Measurements from ENCODE around the gene CENPU. TPM values are rescaled to one million over a fixed set of nuclear protein-coding genes. Genes with fewer than 3 reads are reported as not detected.

Gene CENPU
- polyA plus RNA-seq, 1 donor from 2014 or later: 13.0 TPM

DNA sequence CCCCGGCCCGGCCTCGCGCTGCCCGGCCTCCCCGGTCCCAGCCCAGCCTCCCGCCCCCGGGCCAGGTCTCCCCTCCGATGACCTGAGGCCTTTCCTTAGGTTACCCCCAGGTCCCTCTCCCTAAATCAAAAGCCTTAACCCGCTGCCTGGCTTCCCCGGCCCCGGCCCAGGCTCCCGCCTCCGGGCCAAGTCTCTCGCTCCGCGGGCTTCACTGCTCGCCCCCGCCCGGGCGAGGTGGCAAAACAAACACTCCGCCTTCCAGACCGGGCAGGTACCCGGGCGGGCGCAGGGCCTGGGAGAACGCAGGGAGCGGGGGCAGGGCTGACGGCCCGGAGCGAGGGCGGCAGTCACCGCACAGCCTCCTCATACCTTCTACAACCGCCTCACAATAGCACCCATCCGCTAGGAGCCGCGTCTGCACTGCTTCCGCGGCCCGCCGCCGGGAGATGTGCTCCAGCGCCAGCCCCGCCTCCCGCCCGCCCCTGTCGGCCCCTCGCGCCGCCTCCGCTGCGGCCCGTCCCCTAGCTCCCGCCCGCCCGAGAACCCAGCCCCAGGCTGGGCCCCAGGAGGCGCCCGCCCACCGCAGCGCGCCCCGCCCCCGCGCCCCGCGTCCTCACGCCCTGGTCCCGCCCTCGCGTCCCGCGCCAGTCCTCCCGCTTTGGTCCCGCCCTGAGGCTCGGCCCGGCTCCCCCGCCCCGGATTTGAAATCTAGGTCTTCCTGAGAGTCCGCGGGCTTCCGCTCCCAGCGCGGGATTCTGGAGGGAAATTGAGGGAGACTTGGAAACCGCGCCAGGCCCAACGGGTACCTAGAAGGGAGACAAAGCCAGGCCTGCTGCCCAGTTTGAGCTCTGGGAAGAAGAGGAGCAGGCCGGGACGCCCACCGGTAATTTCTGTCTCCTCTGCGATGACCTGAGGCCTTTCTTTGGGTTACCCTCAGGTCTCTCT, 84.6 kb downstream of the CENPU start, which contains the start of the genes CASP3 and PRIMPOL:
TSS of gene CASP3 (minus strand) at position 422 of the 945 bp plus-strand sequence. CDS start 10,994 bp downstream, outside the sequence.
TSS of gene PRIMPOL (plus strand) at position 713 of the 945 bp plus-strand sequence. CDS start 7,403 bp downstream, outside the sequence.
- Histone ChIP-seq H3F3A (ENCODE audit: insufficient read depth, low read length, poor library complexity, severe bottlenecking) (no peaks in the 10 kb centered on the region), H3K9ac (ENCODE audit: low read length) (peak within 1 kb of the TSS; percentile 96), H3K9me3 (ENCODE audit: low read length) (no peaks in the 10 kb centered on the region), H3K9me2 (ENCODE audit: insufficient read depth, low read length) (no peaks in the 10 kb centered on the region), H3K27ac (ENCODE audit: low read length) (peak within 1 kb of the TSS; percentile 87), H3K4me3 (ENCODE audit: low read length) (peak within 1 kb of the TSS; percentile 92), H3K79me2 (replicated peaks; ENCODE audit: insufficient read depth, low read length) (peaks cover 36% of the 10 kb centered on the region), H4K20me1 (ENCODE audit: insufficient read depth) (no peaks in the 10 kb centered on the region), H3K27me3 (ENCODE audit: insufficient read depth, low read depth, low read length) (no peaks in the 10 kb centered on the region), H3K36me3 (ENCODE audit: insufficient read depth, low read length) (no peaks in the 10 kb centered on the region), H3K4me2 (ENCODE audit: low read length) (peak within 1 kb of the TSS; percentile 97), H2AFZ (ENCODE audit: low read depth, low read length) (peak within 1 kb of the TSS; percentile 98)
- TF ChIP-seq TAF1 (IDR thresholded peaks at IDR 0.05; ENCODE audit: low read depth) (peak; percentile 87), SMC3 (conservative IDR thresholded peaks at IDR 0.05; ENCODE audit: poor library complexity) (peak; percentile 29), RAD21 (conservative IDR thresholded peaks at IDR 0.05) (peak; percentile 46), MXI1 (conservative IDR thresholded peaks at IDR 0.05; ENCODE audit: poor library complexity, severe bottlenecking) (peak; percentile 48), POLR2AphosphoS5 (IDR thresholded peaks at IDR 0.05) (peak; percentile 95), EP300 (conservative IDR thresholded peaks at IDR 0.05; ENCODE audit: poor library complexity, severe bottlenecking) (no peak), REST (IDR thresholded peaks at IDR 0.05; ENCODE audit: borderline replicate concordance) (peak; percentile 82), EZH2 (IDR thresholded peaks at IDR 0.05; ENCODE audit: borderline replicate concordance, insufficient read depth, low read length, poor library complexity, severe bottlenecking) (no peak)
- TF ChIP-seq, protein P1, sequence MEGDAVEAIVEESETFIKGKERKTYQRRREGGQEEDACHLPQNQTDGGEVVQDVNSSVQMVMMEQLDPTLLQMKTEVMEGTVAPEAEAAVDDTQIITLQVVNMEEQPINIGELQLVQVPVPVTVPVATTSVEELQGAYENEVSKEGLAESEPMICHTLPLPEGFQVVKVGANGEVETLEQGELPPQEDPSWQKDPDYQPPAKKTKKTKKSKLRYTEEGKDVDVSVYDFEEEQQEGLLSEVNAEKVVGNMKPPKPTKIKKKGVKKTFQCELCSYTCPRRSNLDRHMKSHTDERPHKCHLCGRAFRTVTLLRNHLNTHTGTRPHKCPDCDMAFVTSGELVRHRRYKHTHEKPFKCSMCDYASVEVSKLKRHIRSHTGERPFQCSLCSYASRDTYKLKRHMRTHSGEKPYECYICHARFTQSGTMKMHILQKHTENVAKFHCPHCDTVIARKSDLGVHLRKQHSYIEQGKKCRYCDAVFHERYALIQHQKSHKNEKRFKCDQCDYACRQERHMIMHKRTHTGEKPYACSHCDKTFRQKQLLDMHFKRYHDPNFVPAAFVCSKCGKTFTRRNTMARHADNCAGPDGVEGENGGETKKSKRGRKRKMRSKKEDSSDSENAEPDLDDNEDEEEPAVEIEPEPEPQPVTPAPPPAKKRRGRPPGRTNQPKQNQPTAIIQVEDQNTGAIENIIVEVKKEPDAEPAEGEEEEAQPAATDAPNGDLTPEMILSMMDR (IDR thresholded peaks at IDR 0.05; ENCODE audit: poor library complexity, severe bottlenecking): peak; percentile 56

- H3K9me2 ChIP-seq (ENCODE audit: insufficient read depth, low read length): no peaks in the 10 kb centered on the region
- H3K79me2 ChIP-seq (replicated peaks; ENCODE audit: insufficient read depth, low read length): peaks cover 36% of the 10 kb centered on the region
- peak overlapping the region; percentile 94 for H2AFZ ChIP-seq (ENCODE audit: low read depth, low read length)
- H3K27ac ChIP-seq (ENCODE audit: low read length): peak overlapping the region; percentile 87
- peak overlapping the region; percentile 96 for H3K4me2 ChIP-seq (ENCODE audit: low read length)
- peak overlapping the region; percentile 96 for H3K9ac ChIP-seq (ENCODE audit: low read length)
- H4K20me1 ChIP-seq (ENCODE audit: insufficient read depth): no peaks in the 10 kb centered on the region
- no peaks in the 10 kb centered on the region for H3K27me3 ChIP-seq (ENCODE audit: insufficient read depth, low read depth, low read length)
- TF ChIP-seq MXI1 (conservative IDR thresholded peaks at IDR 0.05; ENCODE audit: poor library complexity, severe bottlenecking) (no peak), SMC3 (conservative IDR thresholded peaks at IDR 0.05; ENCODE audit: poor library complexity) (peak; percentile 11), EP300 (conservative IDR thresholded peaks at IDR 0.05; ENCODE audit: poor library complexity, severe bottlenecking) (no peak), RAD21 (conservative IDR thresholded peaks at IDR 0.05) (no peak), EZH2 (IDR thresholded peaks at IDR 0.05; ENCODE audit: borderline replicate concordance, insufficient read depth, low read length, poor library complexity, severe bottlenecking) (no peak)
- TF ChIP-seq, protein P1 (IDR thresholded peaks at IDR 0.05; ENCODE audit: poor library complexity, severe bottlenecking): peak; percentile 20
- no peaks in the 10 kb centered on the region for H3F3A ChIP-seq (ENCODE audit: insufficient read depth, low read length, poor library complexity, severe bottlenecking)
- no peaks in the 10 kb centered on the region for H3K36me3 ChIP-seq (ENCODE audit: insufficient read depth, low read length)
- H3K4me3 ChIP-seq (ENCODE audit: low read length): peak overlapping the region; percentile 92
- H3K9me3 ChIP-seq (ENCODE audit: low read length): no peaks in the 10 kb centered on the region
Measured at GRCh38 chr4:184648313-184649025, 85.4 kb downstream of the CENPU start.
